SJSA1 (cell line): ENCODE results near the gene NUP155. TPM values are rescaled to one million over a fixed set of nuclear protein-coding genes. Genes with fewer than 3 reads are reported as not detected.
"Not testable (repeated sequence)": the region's sequence is repeated elsewhere in the genome, so short reads cannot be mapped to it uniquely, and the experiment has no call there.

ENCODE experiments used
- DNase-seq, 2 experiments: peaks; one replicate each; pipeline ENCODE4 v3.0.0-alpha.2; 2015 to 2020; ENCODE audit warnings: low spot score in 2 of 2, low read depth in 1 of 2
- H3K27ac ChIP-seq: fragments of 250-450 bp; sonication (Bioruptor Pico); 2 replicates; pipeline ENCODE4 v1.5.1; 2020; ENCODE audit warnings: mild to moderate bottlenecking, moderate library complexity
- H3K27me3 ChIP-seq: fragments of 250-450 bp; sonication (Bioruptor Pico); replicated peaks from 2 replicates; pipeline ENCODE4 v1.5.1; 2020; ENCODE audit warnings: mild to moderate bottlenecking, moderate library complexity
- H3K36me3 ChIP-seq: fragments of 250-450 bp; sonication (Bioruptor Pico); 2 replicates; pipeline ENCODE4 v1.5.1; 2020; ENCODE audit warnings: mild to moderate bottlenecking
- H3K4me1 ChIP-seq: fragments of 250-450 bp; sonication (Bioruptor Pico); replicated peaks from 2 replicates; pipeline ENCODE4 v1.6.1; 2021; ENCODE audit warnings: mild to moderate bottlenecking
- H3K4me3 ChIP-seq: fragments of 250-450 bp; sonication (Bioruptor Pico); 2 replicates; pipeline ENCODE4 v1.5.1; 2020; ENCODE audit warnings: mild to moderate bottlenecking
- H3K9me3 ChIP-seq: fragments of 250-450 bp; sonication (Bioruptor Pico); replicated peaks from 2 replicates; pipeline ENCODE4 v1.5.1; 2020; ENCODE audit warnings: mild to moderate bottlenecking
- total RNA-seq: library from RNA; depleted of rRNA; stranded (reverse); fragments of >200 nt; shearing (Covaris generic); gene quantifications from 2 replicates; pipeline ENCODE4 v1.2.3, GENCODE V29; 2014

NUP155 gene
- total RNA-seq, 1 experiment from 2014 or later: 86.7 TPM

DNA sequence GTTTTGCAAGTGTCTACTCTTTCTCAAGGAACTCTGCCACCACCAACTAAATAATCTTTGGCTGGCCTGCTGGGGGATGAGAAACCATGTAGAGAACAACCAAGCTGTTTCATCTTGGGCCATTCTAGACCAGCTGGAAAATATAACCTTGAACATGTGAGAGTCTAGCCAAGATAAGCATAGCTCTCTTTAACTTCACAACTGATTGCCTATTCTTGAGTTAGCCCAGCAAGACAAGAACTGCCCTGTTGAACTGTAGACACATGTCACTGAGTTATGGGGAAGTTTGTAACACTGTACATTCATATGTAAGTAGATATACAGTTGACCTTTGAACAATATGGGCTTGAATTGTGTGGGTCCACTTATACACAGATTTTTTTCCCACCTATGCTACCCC lies 44.4 kb downstream of the NUP155 start:
- no peaks in the 10 kb centered on the region for H3K27me3 ChIP-seq
- no peaks in the 10 kb centered on the region for H3K9me3 ChIP-seq
- DNase-seq: no peak
- no peak overlapping the region for H3K27ac ChIP-seq
- H3K36me3 ChIP-seq: peaks cover 88% of the 10 kb centered on the region
- no peak overlapping the region for H3K4me3 ChIP-seq
- H3K4me1 ChIP-seq: no peaks in the 10 kb centered on the region

DNA sequence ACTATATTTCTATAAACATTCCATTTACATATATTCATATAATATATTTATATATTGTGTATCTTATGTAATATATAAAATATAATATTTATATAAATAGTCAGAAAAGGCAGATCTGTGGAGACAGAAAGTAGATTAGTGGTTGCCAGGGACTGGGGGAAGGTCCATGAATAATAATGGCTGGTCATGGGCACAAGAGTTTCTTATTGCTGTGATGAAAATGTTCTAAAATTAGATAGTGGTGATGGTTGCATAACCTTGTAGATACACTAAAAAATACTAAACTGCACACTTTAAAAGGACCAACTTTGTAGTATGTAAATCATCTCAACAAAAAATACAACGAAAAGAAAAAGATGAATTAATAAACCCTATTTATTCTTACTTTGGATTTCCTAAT lies 47.3 kb downstream of the NUP155 start:
- H3K27me3 ChIP-seq: no peaks in the 10 kb centered on the region

DNA sequence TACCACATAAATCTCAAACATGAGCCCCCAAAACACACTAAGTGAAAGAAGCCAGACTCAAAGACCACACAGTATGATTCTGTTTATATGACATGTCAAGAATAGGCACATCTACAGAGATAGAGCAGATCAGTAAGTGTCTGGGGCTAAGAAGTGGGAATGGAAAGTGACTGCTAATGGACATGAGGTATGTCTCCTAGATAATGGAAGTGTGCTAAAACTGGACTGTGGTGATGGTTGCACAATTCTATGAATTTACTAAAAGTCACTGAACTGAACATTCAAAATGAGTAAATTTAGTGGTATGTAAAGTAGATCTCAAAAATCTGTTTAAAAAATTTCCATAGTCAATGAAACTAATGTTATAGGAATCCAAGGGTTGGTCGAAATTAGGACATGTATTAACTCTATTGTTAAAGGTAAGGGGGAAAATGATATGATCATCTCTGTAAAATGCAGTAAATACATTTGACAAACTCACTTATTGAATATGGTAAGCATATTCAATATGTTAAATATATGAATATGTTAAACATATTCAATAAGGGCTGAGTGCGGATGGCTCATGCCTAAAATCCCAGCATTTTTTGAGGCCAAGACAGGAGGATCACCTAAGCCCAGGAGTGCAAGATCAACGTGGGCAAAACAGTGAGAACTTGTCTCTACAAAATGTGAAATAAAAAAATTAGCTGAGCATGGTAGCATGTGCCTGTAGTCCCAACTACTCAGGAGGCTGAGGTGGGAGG lies 51.7 kb downstream of the NUP155 start:
- Histone ChIP-seq H3K27me3 (no peaks in the 10 kb centered on the region), H3K36me3 (peaks cover 92% of the 10 kb centered on the region), H3K27ac (no peak overlapping the region), H3K9me3 (no peaks in the 10 kb centered on the region), H3K4me1 (no peaks in the 10 kb centered on the region), H3K4me3 (no peak overlapping the region)
- DNase-seq: no peak

More for the DNA sequence above, 47.3 kb downstream of the NUP155 start:
- Histone ChIP-seq H3K27ac (no peak overlapping the region), H3K4me1 (no peaks in the 10 kb centered on the region), H3K4me3 (no peak overlapping the region), H3K9me3 (no peaks in the 10 kb centered on the region), H3K36me3 (peaks cover 88% of the 10 kb centered on the region)
- no peak for DNase-seq

DNA sequence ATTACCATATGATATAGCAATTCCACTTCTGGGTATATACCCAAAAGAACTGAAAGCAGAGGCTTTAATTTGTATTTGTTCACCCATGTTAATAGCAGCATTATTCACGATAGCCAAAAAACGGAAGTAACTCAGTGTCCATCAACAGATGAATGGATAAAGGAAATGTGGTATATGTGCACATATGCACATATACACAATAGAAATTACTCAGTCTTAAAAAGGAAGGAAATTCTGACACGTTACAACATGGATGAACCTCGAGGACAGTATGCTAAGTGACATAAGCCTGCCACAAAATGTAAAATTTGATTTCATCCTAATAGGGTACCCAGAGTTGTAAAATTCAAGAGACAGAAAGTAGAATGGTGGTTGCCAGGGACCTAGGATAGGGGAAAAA lies 54.9 kb downstream of the NUP155 start:
- no peaks in the 10 kb centered on the region for H3K27me3 ChIP-seq
- H3K4me3 ChIP-seq: no peak overlapping the region
- H3K9me3 ChIP-seq: no peaks in the 10 kb centered on the region
- H3K36me3 ChIP-seq: peaks cover 96% of the 10 kb centered on the region
- DNase-seq: no peak
- no peak overlapping the region for H3K27ac ChIP-seq
- H3K4me1 ChIP-seq: no peaks in the 10 kb centered on the region

DNA sequence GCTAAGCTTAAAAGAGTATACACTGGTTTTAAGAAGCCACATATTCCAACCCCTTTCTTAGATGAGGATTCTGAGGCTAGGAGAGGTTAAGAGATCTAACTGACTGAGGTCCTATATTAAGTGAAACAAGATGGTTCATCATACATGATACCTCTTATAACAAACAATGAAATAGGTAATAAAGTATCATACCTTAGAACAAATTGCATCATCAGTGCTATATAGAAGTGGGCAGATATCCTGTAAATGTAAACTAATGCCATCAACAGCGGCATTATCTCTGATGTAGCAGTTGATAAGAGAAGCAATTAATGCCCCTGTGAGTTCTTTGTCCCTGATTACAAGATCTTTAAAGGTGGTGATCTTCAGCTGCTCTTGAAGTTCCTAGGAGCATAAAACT lies 60.5 kb downstream of the NUP155 start:
- H3K4me1 ChIP-seq: no peaks in the 10 kb centered on the region
- no peak for DNase-seq
- H3K36me3 ChIP-seq: peaks cover 87% of the 10 kb centered on the region
- H3K27me3 ChIP-seq: no peaks in the 10 kb centered on the region
- H3K27ac ChIP-seq: no peak overlapping the region
- no peaks in the 10 kb centered on the region for H3K9me3 ChIP-seq
- H3K4me3 ChIP-seq: no peak overlapping the region

DNA sequence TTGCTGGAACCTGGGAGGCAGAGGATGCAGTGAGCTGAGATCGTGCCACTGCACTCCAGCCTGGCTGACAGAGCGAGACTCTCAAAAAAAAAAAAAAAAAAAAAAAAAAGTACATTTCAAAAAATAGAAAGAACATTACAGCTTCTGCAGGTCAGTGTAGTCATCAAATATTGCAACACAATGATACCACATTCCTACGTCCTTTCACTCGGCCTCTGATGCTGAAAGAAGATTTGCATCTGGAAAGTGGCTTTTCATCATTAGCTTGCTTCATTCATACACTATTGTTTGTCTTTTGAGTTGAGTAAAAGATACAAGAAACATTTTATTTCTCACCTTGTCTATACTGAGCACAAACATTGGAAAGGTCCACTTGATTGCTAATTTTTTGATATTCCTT lies 62.1 kb downstream of the NUP155 start:
- H3K27me3 ChIP-seq: no peaks in the 10 kb centered on the region
- H3K27ac ChIP-seq: no peak overlapping the region
- no peak overlapping the region for H3K4me3 ChIP-seq
- peaks cover 85% of the 10 kb centered on the region for H3K36me3 ChIP-seq
- no peak for DNase-seq
- H3K4me1 ChIP-seq: no peaks in the 10 kb centered on the region
- no peaks in the 10 kb centered on the region for H3K9me3 ChIP-seq

DNA sequence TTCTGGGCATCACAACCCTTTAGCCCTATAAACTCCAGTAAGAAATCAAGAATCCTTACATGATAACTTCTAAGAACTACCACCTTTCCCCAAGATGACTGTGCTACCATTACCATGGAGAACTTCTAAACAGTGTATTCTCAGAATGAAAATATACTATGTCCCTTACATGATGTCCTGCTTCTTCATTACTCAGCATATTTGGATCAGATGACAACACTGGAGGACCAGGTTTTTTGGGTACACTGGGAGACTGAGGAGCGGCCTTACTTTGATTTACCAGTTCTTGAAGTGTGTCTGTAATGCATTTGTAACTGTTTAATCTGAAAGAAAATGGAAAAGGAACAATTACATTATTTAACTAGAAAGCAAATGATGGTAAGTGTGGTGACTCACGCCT lies 66.0 kb downstream of the NUP155 start:
- DNase-seq: no peak
- Histone ChIP-seq H3K9me3 (no peaks in the 10 kb centered on the region), H3K4me3 (no peak overlapping the region), H3K27me3 (no peaks in the 10 kb centered on the region; the same call in 1 of the 2 replicates), H3K36me3 (peaks cover 91% of the 10 kb centered on the region), H3K27ac (no peak overlapping the region), H3K4me1 (no peaks in the 10 kb centered on the region)

DNA sequence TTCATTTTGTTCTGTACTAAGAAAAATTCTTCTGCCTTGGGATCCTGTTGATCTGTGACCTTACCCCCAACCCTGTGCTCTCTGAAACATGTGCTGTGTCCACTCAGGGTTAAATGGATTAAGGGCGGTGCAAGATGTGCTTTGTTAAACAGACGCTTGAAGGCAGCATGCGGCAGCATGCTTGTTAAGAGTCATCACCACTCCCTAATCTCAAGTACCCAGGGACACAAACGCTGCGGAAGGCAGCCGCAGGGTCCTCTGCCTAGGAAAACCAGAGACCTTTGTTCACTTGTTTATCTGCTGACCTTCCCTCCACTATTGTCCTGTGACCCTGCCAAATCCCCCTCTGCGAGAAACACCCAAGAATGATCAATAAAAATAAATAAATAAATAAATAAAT lies 74.6 kb downstream of the NUP155 start:
- H3K36me3 ChIP-seq: peaks cover 73% of the 10 kb centered on the region
- H3K27ac ChIP-seq, H3K4me3 ChIP-seq, H3K4me1 ChIP-seq, H3K9me3 ChIP-seq, DNase-seq, H3K27me3 ChIP-seq: not testable (repeated sequence)

DNA sequence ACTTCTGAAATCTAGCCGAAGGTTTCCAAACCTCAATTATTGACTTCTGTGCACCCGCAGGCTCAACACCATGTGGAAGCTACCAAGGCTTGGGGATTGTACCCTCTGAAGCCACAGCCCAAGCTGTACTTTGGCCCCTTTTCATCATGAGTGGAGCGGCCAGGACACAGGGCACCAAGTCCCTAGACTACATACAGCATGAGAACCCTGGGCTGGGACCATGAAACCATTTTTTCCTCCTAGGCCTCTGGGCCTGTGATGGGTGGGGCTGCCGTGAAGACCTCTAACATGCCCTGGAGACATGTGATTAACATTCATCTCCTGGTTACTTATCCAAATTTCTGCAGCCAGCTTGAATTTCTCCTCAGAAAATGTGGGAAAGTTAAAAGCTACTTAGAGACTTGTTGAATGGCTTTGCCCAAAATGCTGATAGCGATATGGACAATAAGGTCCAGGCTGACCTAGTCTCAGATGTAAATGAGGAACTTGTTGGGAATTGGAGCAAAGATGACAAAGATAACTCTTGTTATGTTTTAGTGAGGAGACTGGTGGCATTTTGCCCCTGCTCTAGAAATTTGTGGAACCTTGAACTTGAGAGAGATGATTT lies 87.6 kb downstream of the NUP155 start:
- DNase-seq: no peak
- Histone ChIP-seq H3K27ac (no peak overlapping the region), H3K27me3 (no peaks in the 10 kb centered on the region), H3K9me3 (peaks cover 13% of the 10 kb centered on the region), H3K4me1 (no peaks in the 10 kb centered on the region), H3K36me3 (no peaks in the 10 kb centered on the region), H3K4me3 (no peak overlapping the region)

DNA sequence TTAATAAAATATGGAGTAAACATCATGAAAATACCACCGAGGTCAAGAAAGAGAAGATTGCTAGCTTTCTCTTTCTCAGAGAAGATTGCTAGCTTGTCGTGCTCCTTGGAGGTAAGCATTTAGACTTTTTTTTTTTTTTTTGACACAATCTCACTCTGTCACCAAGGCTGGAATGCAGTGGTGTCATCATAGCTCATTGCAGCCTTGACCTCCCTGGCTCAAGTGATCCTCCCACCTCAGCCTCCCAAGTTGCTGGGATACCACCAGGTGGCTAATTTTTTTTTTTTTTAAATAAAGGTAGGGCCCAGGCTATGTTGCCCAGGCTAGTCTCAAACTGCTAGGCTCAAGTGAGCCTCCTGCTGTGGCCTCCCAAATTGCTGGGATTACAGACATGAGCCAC lies 95.4 kb downstream of the NUP155 start:
- no peaks in the 10 kb centered on the region for H3K27me3 ChIP-seq
- H3K27ac ChIP-seq: no peak overlapping the region
- H3K9me3 ChIP-seq: peaks cover 3% of the 10 kb centered on the region; the same call in 1 of the 2 replicates
- H3K4me3 ChIP-seq: no peak overlapping the region
- peaks cover 8% of the 10 kb centered on the region for H3K4me1 ChIP-seq
- H3K36me3 ChIP-seq: no peaks in the 10 kb centered on the region
- no peak for DNase-seq

DNA sequence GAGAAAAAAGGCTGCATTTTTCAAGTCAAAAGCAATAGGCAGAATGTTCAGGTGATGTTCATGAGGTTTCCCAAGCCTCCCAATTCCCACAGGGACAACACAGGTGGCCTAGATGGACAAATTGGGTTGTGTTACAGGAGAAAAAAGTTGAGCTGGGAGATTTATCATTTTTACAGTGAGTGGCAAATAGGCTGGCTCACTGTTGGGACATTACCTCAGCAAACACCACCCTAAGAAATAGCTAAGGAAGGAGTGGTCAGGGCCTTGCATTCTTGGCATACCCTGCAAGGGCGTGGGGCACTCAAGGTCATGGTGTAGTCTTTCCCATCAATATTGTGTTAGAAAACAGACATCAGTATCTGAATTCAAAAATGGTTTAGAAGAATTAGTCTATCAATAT lies 98.4 kb downstream of the NUP155 start:
- Histone ChIP-seq H3K36me3 (no peaks in the 10 kb centered on the region), H3K9me3 (0 out of 2 replicates have a peak, but pooled peaks cover 2% of the 10 kb centered on the region), H3K27ac (peak overlapping the region; percentile 59), H3K4me1 (peaks cover 8% of the 10 kb centered on the region), H3K4me3 (no peak overlapping the region), H3K27me3 (no peaks in the 10 kb centered on the region)
- peak; percentile 46 to 70 for DNase-seq

DNA sequence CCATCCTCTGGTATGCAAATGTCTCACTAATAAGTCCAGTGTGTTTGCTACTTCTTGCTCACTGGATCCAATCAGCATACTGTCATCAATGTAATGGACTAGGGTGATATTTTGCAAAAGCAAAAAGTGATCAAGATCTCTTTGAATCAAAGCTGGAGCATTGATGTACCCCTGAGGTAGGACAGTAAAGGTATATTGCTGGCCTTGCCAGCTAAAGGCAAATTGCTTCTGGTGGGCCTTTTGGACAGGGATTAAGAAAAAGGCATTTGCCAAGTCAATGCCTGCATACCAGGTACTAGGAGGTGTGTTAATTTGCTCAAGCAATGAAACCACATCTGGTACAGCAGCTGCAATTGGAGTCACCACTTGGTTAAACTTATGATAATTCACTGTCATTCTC lies 102.8 kb downstream of the NUP155 start:
- not testable (repeated sequence) for H3K4me3 ChIP-seq, H3K27me3 ChIP-seq, DNase-seq, H3K4me1 ChIP-seq, H3K27ac ChIP-seq, H3K36me3 ChIP-seq, H3K9me3 ChIP-seq

DNA sequence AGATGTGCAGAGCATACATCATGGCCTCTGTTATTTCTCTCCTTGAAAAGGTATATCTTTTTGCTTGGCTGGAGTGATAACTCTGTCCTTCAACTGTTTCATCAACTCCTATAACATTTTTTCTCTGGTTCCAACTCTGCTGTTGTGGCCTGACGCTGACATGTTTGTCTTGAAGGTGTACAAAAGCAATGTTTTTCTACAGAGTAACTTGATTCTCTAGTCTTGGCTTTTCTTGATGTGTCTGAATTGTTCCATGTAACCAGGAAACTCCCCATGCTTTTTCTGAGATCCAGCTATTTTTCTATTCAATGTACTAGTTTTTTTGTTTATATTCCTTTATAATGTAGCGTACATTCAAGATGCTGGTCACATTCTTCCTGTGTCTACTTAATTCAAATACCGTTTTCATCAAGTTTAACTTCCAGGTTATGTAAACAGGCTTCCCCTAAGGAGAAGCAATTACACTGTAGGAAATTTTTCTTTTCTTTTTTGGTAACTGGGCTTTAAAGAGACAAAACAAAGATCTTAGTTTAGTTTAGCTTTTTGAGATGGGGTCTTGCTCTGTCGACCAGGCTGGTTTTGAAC lies 115.0 kb downstream of the NUP155 start:
- no peak overlapping the region for H3K27ac ChIP-seq
- H3K4me1 ChIP-seq: no peaks in the 10 kb centered on the region; the same call in 1 of the 2 replicates
- H3K9me3 ChIP-seq: no peaks in the 10 kb centered on the region; the same call in 1 of the 2 replicates
- no peak overlapping the region for H3K4me3 ChIP-seq
- H3K27me3 ChIP-seq: no peaks in the 10 kb centered on the region
- no peaks in the 10 kb centered on the region for H3K36me3 ChIP-seq
- DNase-seq: no peak

DNA sequence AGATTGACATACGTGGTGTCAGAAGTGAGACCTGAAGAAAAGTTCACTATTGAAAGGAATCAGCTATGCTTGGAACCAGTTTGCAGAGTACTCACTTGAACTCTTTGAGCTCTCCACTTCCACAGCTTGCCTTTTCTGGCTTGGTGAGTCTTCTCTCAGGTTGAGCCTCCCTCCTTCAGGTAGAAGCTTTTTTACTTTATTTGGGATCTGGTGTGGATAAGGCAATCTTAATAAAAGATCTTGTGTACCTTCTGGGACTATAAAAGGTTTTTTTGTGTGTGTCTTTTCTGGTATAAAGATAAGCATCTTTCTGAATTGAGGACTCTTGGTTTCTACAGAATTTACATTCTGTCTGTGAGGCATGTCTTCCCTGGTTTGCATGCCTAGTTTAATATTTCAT lies 116.3 kb downstream of the NUP155 start:
- DNase-seq: no peak
- no peaks in the 10 kb centered on the region; the same call in 1 of the 2 replicates for H3K9me3 ChIP-seq
- H3K36me3 ChIP-seq: no peaks in the 10 kb centered on the region
- no peak overlapping the region for H3K4me3 ChIP-seq
- no peak overlapping the region for H3K27ac ChIP-seq
- no peaks in the 10 kb centered on the region for H3K27me3 ChIP-seq
- H3K4me1 ChIP-seq: peaks cover 4% of the 10 kb centered on the region
